NCI-H2171 (cell line): Measurements from ENCODE around the gene PRCD.
A peak's percentile ranks its signal among the peaks of the same experiment; 100 is the strongest.

Experiments
- DNase-seq: peaks from one replicate; lab custom pipeline; 2025; lab: John Stamatoyannopoulos, UW

The PRCD gene

DNA sequence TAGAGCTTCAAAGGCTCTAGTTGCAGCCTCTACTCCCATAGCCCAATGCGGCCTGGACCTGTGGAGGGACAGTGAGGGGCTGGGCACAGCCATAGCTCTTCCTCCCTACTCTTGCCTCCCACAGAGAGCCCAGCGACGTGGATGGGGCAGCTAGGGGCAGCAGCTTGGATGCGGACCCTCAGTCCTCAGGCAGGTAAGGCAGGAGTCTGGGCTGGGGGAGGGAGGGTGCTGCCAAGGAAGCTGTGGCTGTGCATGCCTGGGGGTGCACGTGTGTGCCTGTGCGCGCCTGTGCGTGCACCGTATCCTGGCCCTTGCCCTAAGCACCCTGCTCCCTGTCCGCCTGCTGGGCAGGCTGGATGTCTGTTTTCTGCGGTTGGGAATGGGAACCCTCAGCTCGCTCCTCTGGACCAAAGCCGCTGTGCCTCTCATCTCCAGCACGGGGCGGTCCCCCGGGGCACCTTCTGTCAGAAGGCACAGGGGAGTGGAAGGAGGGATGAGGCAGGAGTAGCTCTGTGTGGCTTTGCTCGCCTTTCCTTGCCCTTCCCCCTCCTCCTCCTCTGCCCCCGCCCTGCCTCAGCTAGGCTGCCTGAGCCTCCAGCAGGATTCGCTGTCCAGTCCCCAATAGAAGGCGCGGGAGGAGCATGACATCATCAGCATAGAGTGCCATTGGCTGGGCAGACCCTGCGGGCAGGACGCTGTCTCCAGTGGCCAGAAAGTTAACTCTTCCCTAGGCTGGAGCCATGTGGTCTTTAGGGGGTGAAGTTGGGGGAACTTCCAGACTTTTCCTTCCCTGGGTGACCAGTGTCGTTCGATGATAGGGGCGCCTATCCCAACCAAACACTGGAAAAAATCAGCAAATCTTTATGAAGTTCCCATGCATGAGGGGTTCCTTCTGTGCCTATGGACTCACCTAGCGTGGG is 797 bp downstream of the PRCD start:
- DNase-seq, result peak; percentile 97

DNA sequence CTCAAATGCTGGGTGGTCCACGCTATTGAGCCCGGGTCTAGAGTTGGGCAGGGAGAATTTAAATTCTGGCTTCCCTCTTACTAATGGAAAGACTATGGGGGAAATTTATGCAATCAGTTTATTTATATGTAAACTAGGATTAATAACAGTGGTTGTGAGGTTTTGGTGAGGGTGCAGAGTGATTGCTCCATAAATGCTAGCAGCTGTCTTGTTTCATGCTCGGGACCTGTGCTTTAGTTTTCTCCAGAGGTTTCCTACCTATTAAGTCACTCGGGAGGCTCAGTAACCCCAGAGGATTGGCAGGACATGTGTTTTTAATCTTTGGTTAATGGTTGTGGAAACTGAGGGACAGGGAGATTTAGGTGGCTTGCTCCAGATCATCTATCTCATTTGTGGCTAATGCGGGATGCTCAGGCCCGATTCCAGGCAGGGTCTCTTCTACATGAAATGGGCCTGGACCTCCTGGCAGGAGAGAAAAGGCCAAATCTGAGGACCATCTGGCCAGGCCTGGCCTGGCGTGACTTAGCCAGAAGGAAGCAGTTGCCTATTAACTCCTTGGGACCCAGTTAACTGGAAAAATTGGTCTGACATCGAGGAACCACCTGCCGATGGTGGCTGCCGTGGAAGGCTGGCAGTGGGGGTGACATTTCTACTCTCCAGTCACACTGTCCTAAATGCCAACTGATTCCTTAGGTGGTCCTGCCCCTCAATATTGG is 2.1 kb downstream of the PRCD start:
- DNase-seq, result no peak

DNA sequence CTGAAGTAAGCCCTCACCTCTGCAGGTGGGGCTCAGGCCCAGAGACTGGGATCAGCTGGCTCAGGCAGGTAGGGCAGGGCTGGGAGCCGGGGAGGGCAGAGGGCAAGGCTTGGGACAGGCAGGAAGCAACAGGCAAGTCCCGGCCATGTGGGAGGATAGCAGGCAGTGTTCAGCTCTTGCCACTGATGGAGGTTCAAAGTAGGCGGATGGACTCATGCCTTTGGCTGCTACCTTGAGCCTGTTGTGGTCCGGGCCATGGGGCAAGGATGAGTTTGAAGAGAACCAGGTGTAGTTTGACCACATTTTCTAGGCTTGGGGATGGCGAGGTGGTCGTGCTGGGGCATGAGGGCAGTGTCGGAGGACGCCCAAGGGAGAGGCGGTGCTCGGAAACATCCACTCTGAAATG is 2.7 kb downstream of the PRCD start:
- no peak for DNase-seq

DNA sequence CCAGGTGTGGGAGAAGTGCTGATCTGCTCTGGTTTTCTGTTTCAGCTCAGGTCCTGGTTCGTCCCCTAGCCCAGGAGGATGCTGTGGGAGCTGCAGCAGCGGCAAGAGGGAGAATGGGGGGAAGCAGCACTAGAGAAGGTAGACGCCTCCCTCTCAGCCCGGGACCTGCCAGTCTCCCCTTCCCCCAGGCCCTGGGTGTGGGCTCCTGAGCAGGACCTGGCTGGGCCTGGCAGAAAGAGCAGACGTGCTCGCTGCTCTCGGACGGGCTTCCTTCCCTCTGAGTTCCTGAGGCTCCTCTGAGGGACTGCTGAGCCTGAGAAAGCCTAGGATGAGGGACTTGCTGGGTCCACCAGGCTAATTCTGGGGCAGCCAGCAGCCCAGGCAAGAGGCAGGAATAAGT is 3.1 kb downstream of the PRCD start:
- DNase-seq, result no peak

DNA sequence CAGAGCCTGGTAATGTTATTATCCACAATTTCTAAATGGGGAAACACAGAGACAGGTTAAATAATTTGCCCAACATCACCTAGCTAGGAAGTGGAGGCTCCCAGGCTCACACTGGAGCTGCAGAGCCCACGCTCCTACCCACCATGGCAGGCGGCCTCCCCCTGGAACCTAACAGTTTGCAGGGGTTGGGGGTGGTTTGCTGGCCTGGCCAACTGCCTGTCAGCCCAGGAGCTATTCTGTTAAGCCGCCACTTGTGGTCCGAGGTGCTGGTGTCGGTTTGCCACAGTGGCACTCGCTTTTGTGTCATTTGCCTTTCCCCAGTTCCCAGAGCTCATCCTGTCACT is 3.6 kb downstream of the PRCD start:
- DNase-seq, result no peak

DNA sequence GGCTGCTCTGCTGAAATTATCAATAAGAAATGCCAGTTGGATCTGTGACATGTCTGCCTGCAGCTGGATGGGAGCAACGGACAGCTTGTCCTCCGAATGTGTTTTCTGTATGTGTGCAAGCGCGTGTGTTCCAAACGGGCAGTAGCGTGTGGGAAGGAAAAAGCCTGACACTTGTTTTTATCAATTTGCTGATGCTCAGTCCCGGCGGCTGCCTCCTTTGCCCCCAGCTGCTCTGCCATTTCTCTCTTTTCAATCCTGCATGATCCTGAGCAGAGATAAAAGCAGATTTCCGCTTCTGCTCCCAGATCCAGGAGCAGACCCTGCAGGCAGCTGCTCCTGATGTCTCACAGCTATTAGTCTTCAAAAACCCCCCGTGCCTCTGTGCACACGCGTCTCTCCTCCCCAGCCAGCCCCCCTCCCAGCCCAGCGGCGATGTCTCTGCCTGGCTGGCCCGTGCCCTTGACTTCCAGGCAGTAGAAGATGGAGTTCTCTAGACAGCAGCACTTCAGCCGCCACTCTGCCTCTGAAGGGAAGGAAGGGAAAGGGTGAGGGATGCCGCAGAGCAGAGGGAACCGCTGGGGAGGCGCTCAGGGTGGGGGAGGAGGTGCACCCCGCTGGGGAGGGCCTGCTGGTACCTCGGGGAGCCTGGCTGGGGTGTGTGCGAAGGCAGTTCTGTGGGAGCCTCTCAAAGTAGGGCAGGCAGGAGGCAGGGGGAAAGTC is 4.1 kb downstream of the PRCD start:
- DNase-seq, result peak; percentile 54

DNA sequence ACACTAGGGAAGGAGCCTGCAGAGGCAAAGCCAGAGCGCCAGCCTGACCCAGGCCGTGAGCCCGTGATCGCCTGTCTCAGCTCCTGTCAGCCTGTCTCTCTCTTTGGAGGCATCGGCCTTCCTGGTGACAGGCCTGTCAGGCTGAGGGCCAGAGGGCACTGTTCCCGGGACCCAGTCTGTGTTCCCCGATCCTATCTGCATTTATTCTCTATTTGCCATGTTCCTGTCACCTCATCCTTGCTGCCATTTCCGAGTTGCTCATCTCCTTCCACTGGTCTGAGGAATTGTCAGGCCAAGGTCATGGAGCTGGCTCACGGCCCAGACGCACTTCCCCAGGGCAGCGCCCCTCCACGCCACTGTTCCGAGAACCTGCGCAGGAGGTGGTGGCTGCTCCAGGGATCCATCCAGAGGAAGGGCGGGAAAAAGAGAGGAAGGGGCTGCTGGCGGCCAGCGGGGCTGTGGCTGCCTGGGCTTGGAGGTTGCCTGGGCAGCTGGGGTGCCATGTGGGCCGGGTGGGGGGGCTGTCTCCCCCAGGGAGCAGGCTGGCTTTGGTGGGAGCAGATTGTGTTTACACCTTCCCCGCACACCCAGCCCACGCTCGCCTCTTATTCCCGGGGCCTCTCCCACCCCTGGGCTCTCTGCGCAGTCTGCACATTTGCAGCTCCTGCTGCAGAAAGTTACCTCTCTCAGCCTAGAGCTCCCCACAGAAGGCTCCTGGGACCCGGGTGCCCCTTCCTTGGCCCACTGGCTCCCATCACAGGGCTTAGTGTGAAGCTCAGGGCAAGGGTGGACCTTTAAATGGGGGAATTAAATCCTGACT is 4.9 kb downstream of the PRCD start:
- DNase-seq, result peak; percentile 65

DNA sequence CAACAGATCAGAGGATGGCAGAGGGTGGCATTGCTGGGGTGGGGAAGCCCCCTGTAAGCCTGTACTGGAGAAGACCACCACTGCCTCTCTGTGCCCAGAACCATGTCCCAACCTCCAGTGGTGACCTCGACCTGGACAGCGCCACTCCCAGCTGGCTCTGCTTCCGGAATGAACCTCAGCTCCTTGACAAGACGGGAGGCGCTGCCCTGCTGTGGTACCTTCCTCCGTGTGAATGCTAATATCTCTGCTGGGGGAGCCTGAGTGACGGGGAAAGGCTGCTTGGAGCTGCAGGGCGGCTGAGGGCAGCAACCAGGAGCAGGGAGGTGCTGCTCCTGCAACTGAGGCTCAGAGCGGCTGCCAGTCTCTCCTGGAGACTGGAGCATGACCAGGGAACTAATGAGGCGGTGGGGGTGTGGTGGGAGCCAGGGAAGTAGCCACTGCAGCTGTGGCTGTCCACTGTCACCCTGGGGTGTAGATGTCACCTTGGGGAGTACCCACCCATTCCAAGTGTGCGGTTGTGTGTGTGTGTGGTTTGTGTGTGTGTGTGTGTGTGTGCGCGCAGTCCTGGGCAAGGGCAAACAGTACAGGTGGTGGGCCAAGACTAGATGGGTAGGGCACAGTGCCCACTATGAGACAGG is 6.2 kb downstream of the PRCD start:
- DNase-seq, result no peak

DNA sequence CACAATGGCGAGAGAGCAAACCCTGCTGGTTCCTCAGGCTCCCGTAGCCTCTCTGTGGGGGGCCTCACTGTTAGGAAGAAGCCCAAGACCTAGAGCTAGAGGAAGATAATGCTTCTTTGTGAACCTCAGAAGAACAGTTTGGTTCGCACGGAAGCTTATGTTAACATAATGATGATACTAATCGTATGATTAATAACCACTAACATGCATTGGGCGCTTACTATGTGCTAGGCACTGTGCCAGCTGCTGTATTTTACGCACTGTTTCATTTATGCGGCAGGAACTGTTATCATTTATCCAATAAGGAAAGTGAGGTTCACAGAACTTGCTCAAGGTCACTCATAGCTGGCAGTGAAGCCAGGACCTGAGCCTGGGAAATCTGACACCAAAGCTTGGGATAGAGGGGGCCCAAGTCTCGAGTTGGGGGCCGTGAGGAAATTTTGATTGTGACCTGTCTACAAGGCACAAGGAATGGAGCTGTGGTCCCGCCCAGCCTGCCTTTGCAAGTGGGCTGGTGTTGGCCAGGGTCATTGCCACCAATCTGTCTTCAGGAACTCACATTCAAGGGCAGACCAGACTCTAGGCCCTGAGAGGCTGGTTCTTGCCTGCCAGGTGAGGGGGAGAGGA is 6.8 kb downstream of the PRCD start:
- no peak for DNase-seq

DNA sequence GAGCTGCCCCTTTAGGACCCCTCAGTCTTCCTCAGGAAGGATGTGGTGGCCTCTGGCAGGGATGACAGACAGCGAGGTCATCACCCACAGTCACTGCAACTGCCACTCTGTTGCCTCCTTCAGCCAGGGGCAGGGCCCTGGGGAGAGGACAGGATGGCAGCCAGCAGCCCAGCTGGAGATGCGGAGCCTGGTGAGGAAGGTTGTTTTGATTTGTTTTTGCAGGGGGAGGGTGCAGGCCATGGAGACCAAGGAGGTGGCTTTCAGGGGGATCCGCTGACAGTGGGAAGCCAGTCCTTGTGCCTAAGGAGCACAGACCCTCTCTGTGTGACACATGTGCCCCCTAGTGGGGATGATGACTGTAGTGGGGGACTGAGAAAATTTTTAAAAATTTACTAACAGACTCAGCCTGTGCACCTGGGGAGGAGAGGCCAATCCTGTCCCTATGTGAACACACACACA is 7.4 kb downstream of the PRCD start:
- DNase-seq, result peak; percentile 75

DNA sequence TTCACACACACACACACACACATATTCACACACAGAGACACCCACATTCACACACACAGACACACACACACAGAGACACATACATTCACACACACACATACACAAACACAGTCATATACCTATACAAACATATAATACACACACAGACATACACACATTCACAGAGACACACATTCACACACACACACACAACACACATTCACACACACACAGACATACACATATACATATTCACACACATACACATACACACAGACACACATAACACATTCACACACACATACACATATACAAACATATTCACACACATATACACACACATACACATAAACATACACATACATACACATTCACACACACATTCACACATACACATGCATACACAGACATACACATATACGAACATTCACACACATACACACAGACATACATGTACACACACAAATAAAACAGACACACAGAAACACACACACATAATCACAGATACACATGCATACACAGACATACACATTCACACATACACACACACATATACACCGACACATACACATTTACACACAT is 7.9 kb downstream of the PRCD start:
- no peak for DNase-seq

DNA sequence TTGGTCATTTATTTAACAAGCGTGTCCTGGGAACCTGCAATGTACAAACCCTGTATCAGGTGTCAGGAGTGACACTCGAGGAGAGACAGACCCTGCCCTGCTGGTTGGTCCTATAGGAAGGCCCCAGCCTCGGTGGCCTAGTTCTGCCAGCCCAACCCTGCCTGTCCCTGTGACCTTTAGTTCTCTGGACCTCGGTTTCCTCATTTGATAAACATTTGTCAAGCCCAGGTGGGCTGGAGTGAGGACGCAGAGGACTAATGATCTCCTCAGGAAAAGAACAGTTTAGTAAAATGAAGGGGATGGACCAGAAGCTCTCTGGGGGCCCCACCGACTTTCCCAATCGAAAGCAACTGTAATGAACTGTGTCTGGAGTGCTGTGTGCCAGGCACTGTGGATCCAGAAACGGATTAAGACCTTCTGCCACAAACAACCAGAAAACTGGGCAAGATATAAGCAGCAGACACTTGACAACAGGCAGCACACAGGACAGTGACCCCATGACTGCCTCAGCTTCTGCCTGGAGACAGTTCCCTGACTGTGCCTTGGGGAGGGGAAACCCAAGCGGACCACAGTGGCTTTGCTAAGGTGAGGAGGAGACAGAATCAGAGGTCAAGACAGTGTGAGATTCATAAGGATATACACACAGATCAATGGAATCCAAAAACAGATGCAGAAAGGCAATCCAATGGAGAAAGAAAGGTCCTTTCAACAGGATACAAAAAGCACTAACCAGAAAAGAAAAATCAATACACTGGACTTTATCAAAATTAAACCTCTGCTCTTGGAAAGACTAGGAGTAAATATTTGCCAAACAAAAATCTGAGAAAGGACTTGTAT is 8.8 kb downstream of the PRCD start:
- no peak for DNase-seq

DNA sequence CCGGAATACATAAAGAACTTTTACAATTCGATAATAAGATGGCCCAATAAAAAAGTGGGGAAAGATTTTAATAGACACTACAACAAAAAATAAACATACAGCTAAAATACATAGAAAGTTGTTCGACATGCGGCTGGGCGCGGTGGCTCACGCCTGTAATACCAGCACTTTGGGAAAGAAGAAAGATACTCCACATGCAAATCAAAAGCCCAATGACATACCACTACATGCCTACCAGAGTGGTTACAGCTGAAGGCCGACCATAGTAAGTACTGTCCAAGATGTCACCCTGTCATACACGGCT is 9.3 kb downstream of the PRCD start:
- no peak for DNase-seq

DNA sequence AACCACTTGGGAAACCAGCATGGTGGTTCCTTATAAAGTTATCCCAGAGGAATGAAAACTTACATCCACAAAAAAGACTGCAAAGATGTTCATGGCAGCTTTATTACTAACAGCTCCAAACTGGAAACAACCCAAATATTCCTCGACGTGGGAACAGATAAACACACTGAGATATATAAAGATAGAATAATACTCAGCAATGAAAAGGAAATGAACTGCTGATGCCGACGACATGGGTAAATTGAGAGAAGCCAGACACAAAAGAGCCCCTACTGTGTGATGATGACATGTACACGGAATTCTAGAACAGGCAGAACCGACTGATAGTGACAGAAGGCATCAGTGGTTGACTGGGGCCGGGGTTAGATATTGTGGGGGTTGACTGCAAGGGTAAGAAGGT is 9.7 kb downstream of the PRCD start:
- no peak for DNase-seq

DNA sequence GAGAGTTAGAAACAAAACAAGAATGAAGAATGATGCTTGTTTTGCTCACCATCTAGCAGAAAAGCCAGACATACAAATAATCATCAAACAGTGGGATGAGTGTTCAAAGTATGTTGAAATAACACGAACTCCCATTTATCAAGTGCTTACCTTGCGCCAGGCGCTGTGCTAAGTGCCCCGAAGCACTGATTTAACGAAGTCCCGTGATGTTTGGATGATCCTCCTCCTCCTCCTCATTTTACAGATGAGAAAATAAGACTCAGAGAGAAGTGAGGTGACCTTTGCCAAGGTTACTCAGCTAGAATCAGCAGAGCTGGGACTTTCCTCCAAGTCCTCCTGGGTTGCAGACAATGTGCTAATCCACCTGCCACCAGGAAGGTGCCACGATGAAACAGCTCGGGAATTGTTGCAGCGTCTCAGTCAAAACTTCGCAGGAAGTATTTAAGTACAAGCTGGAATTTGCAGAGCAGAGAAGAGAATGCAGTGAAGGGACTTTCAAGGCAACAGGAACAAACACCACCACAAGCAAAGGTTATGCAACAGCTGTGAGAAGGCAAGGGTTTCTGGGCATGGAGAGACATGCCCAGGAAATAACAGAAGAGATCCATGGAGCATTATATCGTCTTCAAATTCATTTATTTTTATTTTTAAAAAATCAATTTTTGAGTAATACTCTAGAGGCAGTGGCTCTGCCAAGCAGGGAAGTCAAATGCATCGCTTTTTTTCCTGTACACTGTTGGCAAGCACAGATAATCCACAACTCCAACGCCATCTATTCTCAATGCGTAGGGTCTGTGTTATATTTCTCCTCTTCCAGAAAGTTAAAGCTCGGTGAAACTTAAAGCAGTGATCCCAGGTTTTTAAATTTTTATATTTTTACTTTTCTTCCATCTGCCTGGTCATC is 11.1 kb downstream of the PRCD start:
- no peak for DNase-seq

DNA sequence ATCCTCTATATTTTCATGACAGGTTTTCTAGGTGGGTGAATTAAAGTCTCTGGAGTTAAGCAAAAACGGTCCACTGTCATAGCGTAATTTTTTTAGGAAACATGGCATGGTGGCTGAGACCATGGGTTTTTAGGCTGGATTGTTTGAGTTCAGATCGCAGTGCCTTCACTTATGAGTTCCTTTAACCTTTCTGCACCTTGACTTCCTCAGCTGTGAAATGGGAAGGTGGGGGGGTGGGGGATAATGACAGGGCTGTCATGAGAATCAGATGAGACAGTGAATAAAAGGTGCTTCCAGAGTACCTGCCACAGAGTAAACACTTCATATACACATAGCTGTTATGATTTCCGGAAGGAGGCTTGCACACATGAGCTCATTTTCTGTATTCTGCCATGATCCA is 11.8 kb downstream of the PRCD start:
- DNase-seq, result no peak

DNA sequence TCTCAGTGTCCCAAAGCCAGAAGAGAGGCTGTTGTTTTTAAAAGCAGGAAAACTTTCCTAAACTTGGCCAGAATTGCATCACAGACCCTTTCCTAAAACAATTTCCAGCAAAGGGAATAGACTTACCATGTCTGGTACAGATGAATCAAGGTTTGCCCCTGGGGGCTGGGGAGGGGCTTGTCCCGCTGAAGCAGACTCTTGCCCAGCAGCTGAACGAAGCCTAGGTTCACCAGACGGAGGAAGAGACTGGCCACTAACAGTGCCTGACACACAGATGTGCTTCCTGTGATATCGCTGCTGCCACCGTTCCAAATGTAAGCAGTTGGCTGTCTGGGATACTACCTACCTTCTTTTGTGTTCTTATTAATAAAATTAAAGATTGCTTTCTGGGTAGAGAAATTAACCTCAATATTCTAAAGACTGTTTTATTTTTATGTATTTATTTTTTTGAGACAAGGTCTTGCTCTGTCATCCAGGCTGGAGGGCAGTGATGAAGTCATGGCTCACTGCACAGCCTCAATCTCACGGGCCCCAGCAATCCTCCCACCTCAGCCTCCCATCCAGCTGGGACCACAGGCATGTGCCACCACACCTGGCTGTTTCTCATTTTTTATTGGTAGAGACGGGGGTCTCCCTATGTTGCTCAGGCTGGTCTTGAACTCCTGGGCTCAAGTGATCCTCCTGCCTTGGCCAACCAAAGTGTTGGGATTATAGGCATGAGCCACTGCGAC is 13.5 kb downstream of the PRCD start:
- DNase-seq, result no peak

DNA sequence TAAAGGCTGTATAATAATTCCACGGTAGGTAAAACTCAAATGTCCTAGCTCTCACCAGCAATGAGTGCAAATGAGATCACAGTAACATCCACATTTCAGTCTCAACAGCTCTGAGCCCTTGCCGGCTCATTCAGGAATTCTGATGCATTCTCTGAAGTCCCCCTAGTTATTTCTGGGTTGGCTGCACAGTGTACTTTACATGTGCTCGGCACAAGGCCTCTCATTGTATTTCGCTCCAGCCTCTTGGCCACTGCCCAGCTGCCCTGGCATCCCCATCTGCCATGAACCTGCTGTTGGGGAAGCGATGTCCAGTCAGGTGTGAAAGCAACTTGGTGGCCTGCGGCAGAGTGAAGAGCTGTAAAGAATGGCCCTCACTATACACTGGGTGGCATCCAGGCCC is 14.3 kb downstream of the PRCD start:
- no peak for DNase-seq
